Natural killer cell (primary cell): ENCODE measurements around the gene TELO2. TPM values are rescaled to one million over a fixed set of nuclear protein-coding genes. Genes with fewer than 3 reads are reported as not detected.

Source experiments
- ATAC-seq, 3 donors: fragments of 150-1000 bp in 2 of 3; fragments of 200-7000 bp in 1 of 3; cut with Tn5 transposase; 1 replicate in 1 of 3; 2 replicates in 2 of 3; pipeline ENCODE4 v1.10.0; 2021; ENCODE audit warnings: mild to moderate bottlenecking in 2 of 3, moderate library complexity in 2 of 3
- DNase-seq, 2 donors: peaks; one replicate each; pipeline versions ENCODE4 v3.0.0 to v3.0.0-alpha.2; 2013 to 2021; ENCODE audit warnings: mixed read lengths in 1 of 2
- H3K27ac ChIP-seq: one replicate; pipeline ENCODE4 v1.5.1; 2013; ENCODE audit warnings: mild to moderate bottlenecking, low read length
- H3K27me3 ChIP-seq: one replicate; pipeline ENCODE4 v1.6.1; 2013; ENCODE audit warnings: low read length; ENCODE audit not compliant: control insufficient read depth, insufficient read depth
- H3K36me3 ChIP-seq: one replicate; pipeline ENCODE4 v1.6.1; 2013; ENCODE audit warnings: low read length; ENCODE audit not compliant: control insufficient read depth, insufficient read depth
- H3K4me1 ChIP-seq: one replicate; pipeline ENCODE4 v1.6.1; 2013; ENCODE audit warnings: low read length; ENCODE audit not compliant: control insufficient read depth, insufficient read depth
- H3K4me3 ChIP-seq: one replicate; pipeline ENCODE4 v1.5.1; 2013; ENCODE audit warnings: low read length
- H3K9me3 ChIP-seq: one replicate; pipeline ENCODE4 v1.6.1; 2013; ENCODE audit warnings: low read length; ENCODE audit not compliant: control insufficient read depth, insufficient read depth
- H3K27ac Mint-ChIP-seq, 2 donors: one replicate each; pipeline ENCODE4 v1.8.0; 2022; ENCODE audit warnings: mild to moderate bottlenecking in 2 of 2, mixed read lengths in 2 of 2, moderate library complexity in 1 of 2
- H3K27me3 Mint-ChIP-seq, 2 donors: one replicate each; pipeline ENCODE4 v1.8.0; 2022; ENCODE audit warnings: low read depth in 2 of 2, mixed read lengths in 2 of 2
- H3K36me3 Mint-ChIP-seq: one replicate; pipeline ENCODE4 v1.8.0; 2022; ENCODE audit warnings: mixed read lengths
- H3K4me1 Mint-ChIP-seq, 2 donors: one replicate each; pipeline ENCODE4 v1.8.0; 2022; ENCODE audit warnings: mixed read lengths in 2 of 2
- H3K4me3 Mint-ChIP-seq: one replicate; pipeline ENCODE4 v1.8.0; 2022; ENCODE audit warnings: mild to moderate bottlenecking, moderate library complexity, mixed read lengths
- H3K9me3 Mint-ChIP-seq, 2 donors: one replicate each; pipeline ENCODE4 v1.8.0; 2022; ENCODE audit warnings: mixed read lengths in 2 of 2
- whole genome bisulfite sequencing: methylation state at CpG from one replicate; pipeline ENCODE4 v1.1.7; 2013; ENCODE audit warnings: missing lambda C conversion rate; ENCODE audit not compliant: insufficient coverage; 5-methylcytosine and 5-hydroxymethylcytosine counted together
- intact Hi-C: fragments of 100-400 bp; cut with micrococcal nuclease; formaldehyde crosslinking; loops from one replicate; pipeline ENCODE4 v1.14.2; 2022
- total RNA-seq, 4 donors: library from RNA; stranded (reverse); fragments of 120-200 nt in 1 of 4; gene quantifications; one replicate each; pipeline versions ENCODE4 v1.2.3 to v1.2.4, GENCODE V29; 2013 to 2022
- TF ChIP-seq, protein P1 (sequence below): fragments of 200-600 bp; IDR thresholded peaks from one replicate; pipeline ENCODE4 v1.8.0; 2022; ENCODE audit warnings: antibody characterized with exemption

Gene TELO2
- total RNA-seq, 3 donors from 2014 or later (not counting 1 experiment from before 2014, with no cell fraction given) = 45.5 to 50.0 (median 46.5) TPM

- no peaks in the 10 kb centered on the region for H3K27me3 ChIP-seq
Measured at GRCh38 chr16:1485847-1486496, 7.2 kb upstream of the TELO2 start.

GRCh38 chr16:1486551-1487390 is 6.4 kb upstream of the TELO2 start:
- Histone ChIP-seq H3K4me1 (no peaks in the 10 kb centered on the region), H3K36me3 (no peaks in the 10 kb centered on the region), H3K27me3 (no peaks in the 10 kb centered on the region), H3K27ac (no peak overlapping the region), H3K4me3 (no peak overlapping the region), H3K9me3 (no peaks in the 10 kb centered on the region)
- no peak overlapping the region for H3K27ac Mint-ChIP-seq
- TF ChIP-seq, protein P1, sequence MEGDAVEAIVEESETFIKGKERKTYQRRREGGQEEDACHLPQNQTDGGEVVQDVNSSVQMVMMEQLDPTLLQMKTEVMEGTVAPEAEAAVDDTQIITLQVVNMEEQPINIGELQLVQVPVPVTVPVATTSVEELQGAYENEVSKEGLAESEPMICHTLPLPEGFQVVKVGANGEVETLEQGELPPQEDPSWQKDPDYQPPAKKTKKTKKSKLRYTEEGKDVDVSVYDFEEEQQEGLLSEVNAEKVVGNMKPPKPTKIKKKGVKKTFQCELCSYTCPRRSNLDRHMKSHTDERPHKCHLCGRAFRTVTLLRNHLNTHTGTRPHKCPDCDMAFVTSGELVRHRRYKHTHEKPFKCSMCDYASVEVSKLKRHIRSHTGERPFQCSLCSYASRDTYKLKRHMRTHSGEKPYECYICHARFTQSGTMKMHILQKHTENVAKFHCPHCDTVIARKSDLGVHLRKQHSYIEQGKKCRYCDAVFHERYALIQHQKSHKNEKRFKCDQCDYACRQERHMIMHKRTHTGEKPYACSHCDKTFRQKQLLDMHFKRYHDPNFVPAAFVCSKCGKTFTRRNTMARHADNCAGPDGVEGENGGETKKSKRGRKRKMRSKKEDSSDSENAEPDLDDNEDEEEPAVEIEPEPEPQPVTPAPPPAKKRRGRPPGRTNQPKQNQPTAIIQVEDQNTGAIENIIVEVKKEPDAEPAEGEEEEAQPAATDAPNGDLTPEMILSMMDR = no peak
- WGBS = 89% methylated on average over 33 of the region's 33 CpGs
- DNase-seq = no peak
- peaks cover 0 to 2% of the 10 kb centered on the region in 2 donors for H3K27me3 Mint-ChIP-seq
- no peaks in the 10 kb centered on the region for H3K4me1 Mint-ChIP-seq
- H3K9me3 Mint-ChIP-seq = no peaks in the 10 kb centered on the region
- intact Hi-C loops = no loop called here
- no peak overlapping the region for H3K4me3 Mint-ChIP-seq
- H3K36me3 Mint-ChIP-seq = no peaks in the 10 kb centered on the region
- no peak for ATAC-seq

More at GRCh38 chr16:1485847-1486496, 7.2 kb upstream of the TELO2 start:
- intact Hi-C loops = no loop called here
- H3K4me1 Mint-ChIP-seq = no peaks in the 10 kb centered on the region
- TF ChIP-seq, protein P1 = no peak
- H3K4me3 ChIP-seq = no peak overlapping the region
- H3K27ac ChIP-seq = no peak overlapping the region
- H3K27ac Mint-ChIP-seq = no peak overlapping the region
- ATAC-seq = no peak
- H3K9me3 Mint-ChIP-seq = no peaks in the 10 kb centered on the region
- no peaks in the 10 kb centered on the region for H3K9me3 ChIP-seq
- 94% methylated on average over 40 of the region's 40 CpGs for WGBS
- peaks cover 4% of the 10 kb centered on the region for H3K4me1 ChIP-seq
- H3K36me3 Mint-ChIP-seq = no peaks in the 10 kb centered on the region
- peaks cover 0 to 2% of the 10 kb centered on the region in 2 donors for H3K27me3 Mint-ChIP-seq
- no peak overlapping the region for H3K4me3 Mint-ChIP-seq
- DNase-seq = no peak
- H3K36me3 ChIP-seq = no peaks in the 10 kb centered on the region

DNA sequence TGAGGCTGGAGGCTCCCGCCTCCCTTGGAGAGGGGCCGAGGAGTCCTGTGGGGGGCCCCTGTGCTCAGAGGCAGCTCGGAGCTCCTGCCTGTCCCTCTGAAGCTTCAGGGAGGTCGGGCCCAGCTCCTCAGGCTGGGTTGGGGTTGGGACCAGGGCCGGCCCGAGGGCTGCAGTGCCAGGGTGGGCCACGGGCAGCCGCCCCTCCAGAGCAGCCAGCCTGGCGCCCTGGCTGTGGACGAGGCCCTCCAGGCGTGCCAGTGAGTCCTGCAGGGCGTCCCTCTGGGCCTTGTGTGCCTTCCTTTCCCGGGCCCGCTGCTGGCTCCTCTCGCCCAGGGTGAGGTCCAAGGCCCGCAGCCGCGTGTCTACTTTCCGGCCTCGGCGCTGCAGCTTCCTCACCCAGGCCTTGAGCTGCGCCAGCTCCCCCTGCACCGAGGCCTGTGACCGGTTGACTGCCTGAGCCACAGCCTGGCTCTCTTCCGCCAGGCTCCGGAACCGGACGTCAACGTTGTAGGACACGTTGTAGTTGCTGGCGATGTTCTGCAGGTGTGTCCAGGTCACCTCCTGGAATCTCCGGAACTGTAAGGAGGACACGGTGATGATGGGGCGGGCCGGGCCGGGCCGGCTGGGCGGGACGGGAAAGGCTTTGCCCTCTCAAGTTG is 5.6 kb upstream of the TELO2 start:
- no peaks in the 10 kb centered on the region for H3K36me3 Mint-ChIP-seq
- Histone ChIP-seq H3K4me1 (peaks cover 4% of the 10 kb centered on the region), H3K9me3 (no peaks in the 10 kb centered on the region), H3K4me3 (no peak overlapping the region), H3K27ac (no peak overlapping the region), H3K36me3 (no peaks in the 10 kb centered on the region), H3K27me3 (no peaks in the 10 kb centered on the region)
- ATAC-seq (no peak), DNase-seq (no peak)
- 94% methylated on average over 39 of the region's 39 CpGs for WGBS
- TF ChIP-seq, protein P1 = no peak
- H3K4me1 Mint-ChIP-seq = peaks cover 3 to 4% of the 10 kb centered on the region in 2 donors
- H3K9me3 Mint-ChIP-seq = no peaks in the 10 kb centered on the region
- H3K27me3 Mint-ChIP-seq = peaks cover 0 to 2% of the 10 kb centered on the region in 2 donors
- no peak overlapping the region for H3K27ac Mint-ChIP-seq
- no peak overlapping the region for H3K4me3 Mint-ChIP-seq
- intact Hi-C loops = no loop called here
